Nephron (organoid): ENCODE data around the gene KMT2E.

ENCODE experiments used
- H3K27ac Mint-ChIP-seq, 3 experiments: 2 replicates each; pipeline ENCODE4 v1.8.0; 2020; ENCODE audit warnings: mixed read lengths in 3 of 3, mild to moderate bottlenecking in 2 of 3, moderate library complexity in 1 of 3
- H3K27me3 Mint-ChIP-seq: 2 replicates; pipeline ENCODE4 v1.8.0; 2021; ENCODE audit warnings: low read depth, mild to moderate bottlenecking, moderate library complexity, mixed read lengths
- H3K36me3 Mint-ChIP-seq: 2 replicates; pipeline ENCODE4 v1.8.0; 2020; ENCODE audit warnings: low read depth, mixed read lengths
- H3K4me1 Mint-ChIP-seq: 2 replicates; pipeline ENCODE4 v1.8.0; 2020; ENCODE audit warnings: mixed read lengths
- H3K4me3 Mint-ChIP-seq, 3 experiments: 2 replicates each; pipeline ENCODE4 v1.8.0; 2020; ENCODE audit warnings: mild to moderate bottlenecking in 3 of 3, mixed read lengths in 3 of 3, moderate library complexity in 2 of 3
- H3K9me3 Mint-ChIP-seq: 2 replicates; pipeline ENCODE4 v1.8.0; 2020; ENCODE audit warnings: mixed read lengths
- CTCF ChIP-seq, 3 experiments: fragments of 200-600 bp; sonication (generic); IDR thresholded peaks; one replicate each; pipeline ENCODE4 v1.5.0; 2021; ENCODE audit warnings: antibody characterized with exemption in 3 of 3; ENCODE audit not compliant: unreplicated experiment in 3 of 3

KMT2E gene

GRCh38 chr7:104998040-104998752, 15.8 kb upstream of the KMT2E start:
- Mint-ChIP-seq H3K4me1 (peaks cover 66% of the 10 kb centered on the region), H3K36me3 (peaks cover 60% of the 10 kb centered on the region), H3K27ac (peak overlapping the region; percentile 11 to 55 (median 36)), H3K27me3 (no peaks in the 10 kb centered on the region), H3K4me3 (no peak overlapping the region), H3K9me3 (no peaks in the 10 kb centered on the region)
- TF ChIP-seq CTCF (IDR thresholded peaks at IDR 0.05; ENCODE audit: unreplicated experiment in 3 of 3): no peak

- no peak for TF ChIP-seq CTCF (IDR thresholded peaks at IDR 0.05; ENCODE audit: unreplicated experiment in 3 of 3)
- peaks cover 52% of the 10 kb centered on the region for H3K36me3 Mint-ChIP-seq
- no peaks in the 10 kb centered on the region for H3K27me3 Mint-ChIP-seq
- H3K4me3 Mint-ChIP-seq: no peak overlapping the region
- H3K27ac Mint-ChIP-seq: peak overlapping the region in 2 of 3 experiments; percentile 34 to 37
- no peaks in the 10 kb centered on the region for H3K9me3 Mint-ChIP-seq
- peaks cover 63% of the 10 kb centered on the region for H3K4me1 Mint-ChIP-seq
Observed at GRCh38 chr7:105000200-105000599, 13.8 kb upstream of the KMT2E start.

DNA sequence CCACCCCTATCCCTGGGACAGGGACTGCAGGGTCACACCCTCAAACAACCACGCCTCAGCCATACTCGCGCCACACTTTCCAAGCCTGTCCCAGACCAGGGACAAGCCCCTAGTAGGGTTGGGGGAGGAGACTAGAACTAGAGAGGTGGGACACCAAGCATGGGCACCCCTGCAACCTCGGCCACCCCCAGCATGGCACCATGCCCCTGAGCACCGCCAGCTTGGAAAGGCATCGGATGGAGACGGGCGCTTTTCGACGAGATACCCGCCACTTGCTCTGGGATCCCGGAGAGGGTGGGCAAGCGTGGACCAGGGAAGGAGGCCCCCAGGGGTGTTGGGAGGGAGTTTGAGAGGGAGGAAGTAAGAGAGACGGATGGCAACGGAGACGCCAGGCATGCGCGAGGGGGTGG, 13.1 kb upstream of the KMT2E start:
- TF ChIP-seq CTCF (IDR thresholded peaks at IDR 0.05; ENCODE audit: unreplicated experiment in 3 of 3): no peak
- H3K36me3 Mint-ChIP-seq: peaks cover 47% of the 10 kb centered on the region
- no peaks in the 10 kb centered on the region for H3K9me3 Mint-ChIP-seq
- no peaks in the 10 kb centered on the region for H3K27me3 Mint-ChIP-seq
- H3K4me3 Mint-ChIP-seq: no peak overlapping the region
- no peak overlapping the region for H3K27ac Mint-ChIP-seq
- H3K4me1 Mint-ChIP-seq: peaks cover 58% of the 10 kb centered on the region

DNA sequence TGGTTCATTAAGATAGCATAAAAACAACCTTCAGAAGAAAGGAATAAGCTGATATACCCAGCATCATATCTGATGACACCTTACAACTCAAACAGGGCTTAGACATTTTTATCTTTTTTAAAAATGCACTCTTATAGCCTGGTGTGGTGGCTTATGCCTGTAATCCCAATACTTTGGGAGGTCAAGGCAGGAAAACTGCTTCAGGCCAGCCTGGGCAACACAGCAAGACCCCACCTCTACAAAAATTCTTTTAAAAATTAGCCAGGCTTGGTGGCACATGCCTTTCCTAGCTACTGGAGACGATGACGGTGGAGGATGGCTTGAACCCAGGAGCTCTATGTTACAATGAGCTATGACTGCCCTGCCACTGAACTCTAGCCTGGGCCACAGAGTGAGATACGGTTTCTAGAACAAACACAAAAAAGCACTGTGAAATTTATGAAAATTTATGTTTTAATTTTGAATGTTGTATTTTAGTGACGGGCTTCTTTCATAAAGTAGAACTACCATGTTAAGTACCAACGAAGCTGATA, 12.3 kb upstream of the KMT2E start:
- no peaks in the 10 kb centered on the region for H3K9me3 Mint-ChIP-seq
- TF ChIP-seq CTCF (IDR thresholded peaks at IDR 0.05; ENCODE audit: unreplicated experiment in 3 of 3): no peak
- H3K27me3 Mint-ChIP-seq: no peaks in the 10 kb centered on the region
- no peak overlapping the region for H3K4me3 Mint-ChIP-seq
- peaks cover 56% of the 10 kb centered on the region for H3K4me1 Mint-ChIP-seq
- H3K27ac Mint-ChIP-seq: no peak overlapping the region
- H3K36me3 Mint-ChIP-seq: peaks cover 46% of the 10 kb centered on the region

- no peaks in the 10 kb centered on the region for H3K27me3 Mint-ChIP-seq
- H3K36me3 Mint-ChIP-seq: peaks cover 47% of the 10 kb centered on the region
Observed at GRCh38 chr7:105003275-105003674, 10.7 kb upstream of the KMT2E start.

More at GRCh38 chr7:105003275-105003674, 10.7 kb upstream of the KMT2E start:
- Mint-ChIP-seq H3K4me1 (peaks cover 57% of the 10 kb centered on the region), H3K4me3 (no peak overlapping the region), H3K9me3 (no peaks in the 10 kb centered on the region), H3K27ac (peak overlapping the region; percentile 9 to 80 (median 37))
- no peak for TF ChIP-seq CTCF (IDR thresholded peaks at IDR 0.05; ENCODE audit: unreplicated experiment in 3 of 3)
